ENCODE data around the gene IGSF9B. TPM values are rescaled to one million over a fixed set of nuclear protein-coding genes. Genes with fewer than 3 reads are reported as not detected.

IGSF9B gene
- polyA plus RNA-seq, 12 donors: 10.0 to 24.4 (median 13.5) TPM; not detected in 1

DNA sequence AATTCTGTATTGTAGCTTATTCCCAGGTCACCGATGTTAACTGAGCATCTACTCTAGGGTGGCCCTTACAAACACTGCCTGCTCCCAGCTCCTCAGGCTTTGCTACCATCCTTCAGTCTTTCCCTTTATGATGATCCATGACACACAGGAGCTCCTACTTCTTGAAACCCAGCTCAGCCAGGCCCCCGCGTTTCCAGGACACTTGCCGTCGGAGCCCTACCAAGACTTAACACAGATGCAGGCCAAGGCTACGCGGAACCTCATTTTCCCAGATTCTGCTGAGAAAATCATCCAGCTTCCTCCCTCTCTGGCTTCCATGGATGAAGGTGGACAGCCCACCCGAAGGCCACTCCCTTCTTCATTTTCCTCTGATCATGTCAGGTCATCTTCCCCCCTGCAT lies 18.6 kb downstream of the IGSF9B start:
- no peak for DNase-seq

DNA sequence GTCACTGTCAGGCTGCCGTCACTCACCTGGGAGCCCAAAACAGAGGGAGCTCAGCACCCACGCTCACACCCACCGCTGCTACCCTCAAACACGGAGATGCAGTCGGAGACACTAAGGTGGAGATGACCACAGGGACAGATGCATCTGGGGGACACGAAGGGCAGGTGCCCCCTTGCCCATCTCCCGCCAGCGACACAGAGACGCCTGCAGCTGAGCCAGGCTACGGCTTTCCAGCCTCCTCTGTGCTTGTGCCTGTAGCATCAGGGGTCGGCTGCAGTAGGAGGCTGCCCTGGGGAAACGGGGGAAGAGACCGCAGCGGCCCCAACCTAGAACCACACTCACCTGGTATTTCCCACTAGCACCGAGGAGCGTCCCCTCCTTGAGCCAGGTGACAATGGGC lies 19.3 kb downstream of the IGSF9B start:
- DNase-seq: no peak

DNA sequence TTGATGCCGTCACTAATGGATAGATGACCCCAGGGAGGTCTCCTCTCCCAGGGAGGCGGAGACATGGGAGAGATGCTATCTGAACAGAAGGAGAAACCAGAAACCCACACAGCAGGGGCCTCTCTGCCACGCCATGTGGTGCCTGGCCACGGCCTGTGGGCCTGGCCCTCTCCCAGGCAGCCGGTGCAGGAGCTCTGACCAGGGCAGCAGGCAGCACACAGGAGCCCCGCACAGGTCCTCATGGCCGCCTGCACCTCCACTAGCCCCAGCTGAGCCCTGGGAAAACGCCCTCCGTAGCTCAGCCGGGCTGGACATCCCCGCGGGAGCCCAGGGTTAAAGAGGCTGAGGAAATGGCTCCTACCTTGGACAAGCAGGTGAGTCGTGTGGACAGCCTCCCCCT lies 19.8 kb downstream of the IGSF9B start:
- no peak for DNase-seq

DNA sequence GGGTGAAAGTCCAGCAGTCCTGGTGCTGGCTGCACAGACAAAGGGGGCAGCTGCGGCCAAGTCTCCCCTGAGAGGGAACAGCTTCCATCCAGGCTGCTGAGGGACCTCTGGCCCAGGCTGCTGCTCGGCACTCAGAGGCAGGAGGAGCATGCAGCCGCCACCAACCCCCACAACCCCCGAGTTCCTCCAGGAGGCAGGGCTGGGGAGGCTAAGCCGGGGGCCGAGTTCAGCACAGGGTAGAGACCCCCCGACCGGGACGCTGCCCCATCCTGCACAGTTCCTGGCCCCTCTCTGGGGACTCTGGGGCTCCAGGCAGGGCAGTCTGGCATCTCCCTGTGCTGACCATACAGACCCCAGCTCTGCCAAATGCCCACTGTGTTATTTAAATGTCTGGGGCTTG lies 20.2 kb downstream of the IGSF9B start:
- no peak for DNase-seq

DNA sequence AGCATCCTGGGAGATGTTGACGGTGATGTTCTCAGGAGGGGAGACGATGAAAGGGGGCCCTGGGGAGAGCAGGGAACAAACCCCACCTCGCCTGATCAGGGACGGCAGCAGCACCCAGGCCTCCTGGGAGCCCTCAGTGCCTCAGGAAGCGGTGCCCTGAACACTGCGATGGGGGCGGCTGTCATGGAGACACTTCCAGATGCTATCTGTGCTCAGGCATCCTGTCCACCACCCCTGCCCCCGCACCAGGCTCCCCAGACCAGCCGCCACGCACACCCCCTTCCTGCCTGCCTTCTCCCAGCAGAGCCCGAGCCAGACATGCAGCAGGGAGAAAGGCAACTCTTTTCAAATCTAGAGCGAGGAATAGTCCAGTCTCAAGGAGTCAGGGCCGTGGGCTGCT lies 20.6 kb downstream of the IGSF9B start:
- DNase-seq: no peak

DNA sequence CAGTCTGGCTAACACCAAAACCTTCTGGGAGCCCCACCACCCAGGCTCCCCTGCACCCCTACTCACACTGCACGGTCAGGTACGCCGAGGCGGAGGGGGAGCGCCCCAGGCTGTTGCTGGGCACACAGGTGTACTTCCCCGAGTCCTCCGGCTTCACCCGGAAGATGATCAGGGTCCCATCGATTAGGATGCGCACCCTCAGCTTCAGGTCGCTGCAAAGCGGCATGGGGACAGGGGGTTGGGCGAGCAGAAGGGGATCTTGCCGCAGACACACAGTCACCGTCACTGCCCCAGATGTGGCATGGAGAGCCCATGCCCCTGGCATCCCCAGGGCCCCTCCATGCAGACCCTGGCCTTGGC lies 21.2 kb downstream of the IGSF9B start:
- no peak for DNase-seq

DNA sequence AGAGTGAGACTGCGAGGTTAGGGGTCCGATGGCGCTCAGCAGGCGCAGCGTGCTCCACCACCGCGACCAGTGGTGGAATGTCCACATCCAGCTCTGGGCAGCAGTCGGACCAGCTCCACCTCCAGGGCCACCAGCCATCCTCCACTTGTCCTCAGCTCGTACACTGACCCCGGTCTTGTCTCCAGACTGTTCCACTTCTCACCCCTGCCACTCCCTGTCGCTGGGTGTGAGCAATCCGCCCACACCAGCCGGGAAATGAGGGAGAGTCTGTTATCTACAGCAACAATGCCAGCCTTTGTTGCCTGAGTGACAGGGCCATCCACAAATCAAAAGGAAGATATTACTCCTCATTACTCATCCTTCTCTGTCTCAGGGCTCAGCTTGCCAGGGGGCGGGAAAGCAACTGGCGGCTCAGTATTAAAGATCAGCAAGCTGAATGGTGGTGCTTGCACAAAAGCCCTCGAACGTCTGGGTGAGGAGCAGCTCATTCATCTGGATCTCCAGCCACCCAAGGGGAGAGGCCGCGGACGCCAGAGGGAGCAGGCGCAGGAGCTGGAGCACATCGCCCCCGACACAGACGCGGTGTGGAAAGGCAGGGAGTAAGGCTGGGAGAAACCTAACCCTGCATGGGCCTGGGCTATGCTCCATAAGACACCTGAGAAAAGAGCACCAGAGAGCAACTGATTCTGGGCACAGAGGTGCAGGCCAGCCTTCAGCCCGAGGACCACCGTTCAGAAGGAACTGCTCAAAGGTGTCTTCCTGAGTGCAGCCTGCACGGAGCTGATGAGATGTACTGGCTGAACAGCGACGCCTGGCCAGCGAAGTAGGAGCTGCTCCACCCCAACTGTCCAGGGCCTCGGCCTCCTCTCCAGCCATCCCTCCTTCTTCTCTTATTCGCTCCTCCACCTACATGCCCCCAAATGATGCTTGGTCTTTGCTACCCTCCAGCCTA lies 21.9 kb downstream of the IGSF9B start:
- DNase-seq: no peak

DNA sequence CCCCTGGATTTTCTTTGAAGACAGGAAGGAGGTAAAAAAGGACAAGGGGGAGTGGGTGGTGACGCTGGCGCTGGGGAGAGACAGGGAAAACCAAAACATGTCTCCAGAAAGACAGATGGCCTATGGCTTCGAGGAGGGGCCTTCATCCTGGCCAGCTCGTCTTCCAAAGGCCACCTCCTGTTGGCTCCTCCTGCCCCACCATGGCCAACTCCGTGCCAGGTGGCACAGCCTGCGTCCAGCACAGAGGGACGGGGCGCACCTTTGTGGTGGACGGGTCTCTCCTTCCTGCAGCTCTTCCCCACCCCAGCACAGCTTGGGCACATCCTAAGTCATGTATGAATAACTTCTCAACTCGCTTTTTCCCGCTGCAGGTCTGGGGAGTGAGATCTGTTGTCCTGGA lies 22.7 kb downstream of the IGSF9B start:
- DNase-seq: no peak

DNA sequence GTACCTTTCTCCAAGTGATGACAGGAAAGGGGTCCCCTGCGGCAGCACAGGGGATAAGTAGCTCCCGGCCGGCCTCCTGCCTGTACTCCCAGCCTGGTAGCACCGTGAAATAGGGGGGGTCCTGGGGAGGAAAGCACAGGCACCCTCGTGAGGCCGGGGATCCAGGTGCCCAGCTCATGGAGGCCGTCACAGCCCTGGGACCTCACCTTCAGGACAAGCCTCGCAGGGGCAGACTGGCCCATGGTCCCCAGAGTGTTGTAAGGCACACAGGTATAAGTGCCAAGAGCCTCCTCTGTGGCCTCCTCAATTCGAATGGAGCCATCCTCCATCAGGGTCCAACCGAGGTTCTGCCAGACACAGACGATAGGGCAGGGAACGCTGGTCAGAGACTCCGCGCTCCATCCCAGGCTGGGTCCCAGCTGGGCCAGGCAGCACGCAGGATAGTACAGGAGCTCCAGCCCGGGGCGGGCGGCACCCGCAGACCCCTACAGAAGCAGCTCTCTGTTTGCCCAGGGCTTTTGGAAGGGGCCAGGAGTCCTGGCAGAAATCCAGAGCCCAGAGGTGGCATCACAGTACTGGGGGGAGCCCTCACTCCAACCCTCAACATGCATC lies 25.2 kb downstream of the IGSF9B start:
- no peak for DNase-seq

DNA sequence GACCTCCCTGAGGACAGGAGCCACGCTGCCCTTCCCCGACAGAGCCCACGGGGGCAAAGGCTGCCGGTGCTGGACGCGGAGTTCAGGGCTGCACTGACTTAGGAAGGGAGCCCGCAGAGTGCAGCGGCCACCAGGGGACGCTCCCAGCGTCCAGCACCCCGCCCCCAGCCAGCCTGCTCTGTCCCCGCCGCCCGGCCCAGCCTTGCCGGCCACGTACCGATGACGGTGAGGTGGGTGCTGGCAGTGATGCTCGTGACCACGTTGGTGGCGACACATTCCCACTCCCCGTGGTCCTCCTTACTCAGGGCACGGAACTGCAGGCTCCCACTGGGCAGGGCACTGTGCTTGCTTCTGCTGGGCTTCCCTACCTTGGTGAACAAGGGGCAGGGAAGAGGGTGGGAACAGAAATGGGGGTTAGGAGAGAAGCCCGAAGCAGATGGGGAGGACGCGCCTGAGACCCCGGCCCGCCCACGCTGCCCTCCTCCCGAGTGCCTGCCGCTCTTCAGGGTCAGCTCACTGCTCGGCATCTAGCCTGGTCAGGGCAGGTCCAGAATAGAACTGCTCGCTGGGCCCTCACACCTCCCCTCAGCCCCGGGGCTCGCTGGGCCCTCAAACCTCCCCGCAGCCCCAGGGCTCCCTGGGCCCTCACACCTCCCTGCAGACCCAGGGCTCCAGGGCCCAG lies 25.9 kb downstream of the IGSF9B start:
- no peak for DNase-seq

DNA sequence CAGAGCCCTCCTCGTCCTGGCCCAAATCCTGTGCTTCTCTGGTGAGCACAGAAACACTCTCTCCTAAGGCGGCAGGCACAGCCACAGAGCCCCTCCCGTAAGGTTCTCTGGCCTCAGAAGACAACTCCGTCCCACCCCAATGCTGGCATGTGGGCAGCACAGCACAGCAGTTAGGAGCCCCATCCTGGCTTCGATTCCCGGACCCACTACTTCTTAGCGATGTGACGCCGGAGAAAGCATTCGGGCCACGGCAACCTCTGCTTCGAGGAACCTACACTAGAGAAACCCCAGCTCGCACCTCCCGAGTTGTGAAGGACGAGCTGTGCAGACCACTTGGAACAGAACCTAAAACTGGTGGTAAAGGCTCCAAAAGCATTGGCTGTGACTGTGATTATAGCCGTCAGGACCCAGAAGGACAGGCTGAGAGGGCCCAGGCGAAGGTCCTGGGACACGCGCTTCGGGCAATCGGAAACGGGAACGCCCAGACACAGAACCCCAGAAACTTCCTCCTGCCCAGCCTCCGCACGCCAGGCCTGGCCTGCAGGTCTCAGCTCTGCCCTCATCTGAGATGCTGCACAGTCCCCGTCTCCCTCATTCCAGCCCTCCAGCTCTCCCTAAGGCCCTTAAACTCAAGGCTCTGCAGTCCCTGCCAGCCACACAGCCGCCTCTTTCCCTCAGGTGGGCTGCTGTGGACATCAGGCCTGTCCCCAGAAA lies 26.6 kb downstream of the IGSF9B start:
- DNase-seq: no peak

DNA sequence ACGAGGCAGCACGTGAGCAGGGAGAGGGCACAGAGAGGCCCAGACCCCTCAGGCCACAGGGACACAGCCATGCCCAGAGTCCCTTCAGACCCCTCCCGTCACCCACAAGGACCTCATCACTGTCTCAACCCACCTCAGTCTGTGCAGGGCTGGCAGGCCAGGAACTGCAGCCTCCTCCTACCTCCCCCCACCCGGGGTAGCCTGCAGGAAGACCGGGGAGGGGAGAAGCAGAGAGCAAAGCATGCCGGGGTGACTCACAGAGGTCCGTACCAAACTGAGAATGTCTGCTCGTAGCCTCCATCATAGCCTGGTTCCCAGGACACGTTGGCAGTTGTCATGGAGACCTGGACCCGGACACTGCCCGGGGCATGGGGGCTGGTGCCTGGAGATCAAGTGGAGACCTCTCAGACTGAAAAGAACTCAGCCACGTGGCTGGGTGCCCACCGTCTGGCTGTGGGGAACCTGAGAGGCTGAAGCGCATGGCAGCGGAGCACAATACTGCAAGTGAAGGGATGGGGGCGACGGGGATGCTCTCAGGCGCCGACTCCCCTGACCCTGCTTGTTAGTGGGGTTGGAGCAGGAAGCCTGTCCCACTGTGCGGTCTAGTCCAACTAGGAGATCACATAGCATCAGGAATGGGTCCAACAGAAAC lies 27.2 kb downstream of the IGSF9B start:
- DNase-seq: no peak

DNA sequence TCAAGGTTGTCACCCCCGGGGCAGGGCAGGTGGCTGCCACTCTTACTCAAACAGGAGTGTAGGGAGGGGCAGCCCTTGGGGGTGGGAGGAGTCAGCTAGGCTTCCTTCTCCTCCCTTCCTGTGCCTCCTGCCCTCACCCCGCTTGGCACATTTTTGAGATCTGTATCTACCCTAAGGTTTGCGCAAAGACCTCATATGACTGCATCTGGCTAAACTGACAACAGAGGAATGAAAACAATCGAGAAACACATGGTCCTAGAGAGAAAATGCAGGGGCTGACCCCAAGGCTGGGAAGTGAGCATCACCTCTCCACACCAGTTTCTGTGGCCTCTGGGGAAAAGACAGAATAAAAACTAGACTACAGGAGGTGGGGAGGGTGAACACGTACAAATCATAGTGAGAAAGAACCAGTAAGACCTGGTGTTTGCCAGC lies 28.1 kb downstream of the IGSF9B start:
- no peak for DNase-seq

DNA sequence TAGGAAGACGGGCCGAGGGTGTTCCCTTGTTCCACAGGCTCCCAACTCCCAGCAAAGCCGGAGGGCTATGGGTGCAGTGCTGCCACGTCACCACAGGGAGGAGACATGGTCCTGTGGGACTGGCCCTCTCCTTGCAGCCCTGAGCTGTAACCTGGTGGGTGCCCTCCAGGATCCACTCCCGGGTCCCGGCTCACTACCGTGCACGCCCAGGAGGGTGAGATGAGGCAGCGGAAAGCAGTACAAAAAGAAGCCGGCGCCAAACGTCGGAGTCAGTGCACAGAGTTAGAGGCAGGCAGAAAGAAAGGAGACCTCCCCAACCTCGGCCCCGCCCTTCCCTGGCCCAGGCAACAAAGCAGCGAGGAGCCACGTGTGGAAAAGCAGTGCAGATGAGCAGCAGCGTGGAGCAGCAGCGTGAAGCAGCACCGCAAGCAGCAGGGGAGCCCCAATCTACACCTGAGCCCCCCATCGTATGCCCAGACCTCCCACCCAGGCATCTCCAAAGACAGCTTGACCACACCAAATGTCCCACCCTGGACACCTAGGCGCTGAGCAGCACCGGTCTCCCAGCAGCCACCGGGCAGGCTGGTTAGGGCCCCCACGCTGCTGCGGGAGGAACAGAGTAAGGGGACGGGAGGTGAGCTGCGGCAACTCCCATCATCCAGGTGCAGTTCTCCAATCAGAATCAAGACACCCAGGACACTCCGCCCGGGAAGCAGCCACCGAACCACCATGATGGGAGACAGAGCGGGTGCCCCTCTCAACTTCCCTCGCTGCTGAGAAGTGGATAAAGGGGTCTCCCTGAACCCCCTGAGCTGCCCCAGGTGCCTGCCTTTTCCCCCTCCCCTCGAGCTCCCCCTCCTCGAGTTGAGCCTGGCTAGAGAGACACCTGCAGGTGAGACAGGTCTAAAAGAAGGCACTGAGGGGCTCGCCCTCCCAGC lies 28.8 kb downstream of the IGSF9B start:
- peak; percentile 36 for DNase-seq

DNA sequence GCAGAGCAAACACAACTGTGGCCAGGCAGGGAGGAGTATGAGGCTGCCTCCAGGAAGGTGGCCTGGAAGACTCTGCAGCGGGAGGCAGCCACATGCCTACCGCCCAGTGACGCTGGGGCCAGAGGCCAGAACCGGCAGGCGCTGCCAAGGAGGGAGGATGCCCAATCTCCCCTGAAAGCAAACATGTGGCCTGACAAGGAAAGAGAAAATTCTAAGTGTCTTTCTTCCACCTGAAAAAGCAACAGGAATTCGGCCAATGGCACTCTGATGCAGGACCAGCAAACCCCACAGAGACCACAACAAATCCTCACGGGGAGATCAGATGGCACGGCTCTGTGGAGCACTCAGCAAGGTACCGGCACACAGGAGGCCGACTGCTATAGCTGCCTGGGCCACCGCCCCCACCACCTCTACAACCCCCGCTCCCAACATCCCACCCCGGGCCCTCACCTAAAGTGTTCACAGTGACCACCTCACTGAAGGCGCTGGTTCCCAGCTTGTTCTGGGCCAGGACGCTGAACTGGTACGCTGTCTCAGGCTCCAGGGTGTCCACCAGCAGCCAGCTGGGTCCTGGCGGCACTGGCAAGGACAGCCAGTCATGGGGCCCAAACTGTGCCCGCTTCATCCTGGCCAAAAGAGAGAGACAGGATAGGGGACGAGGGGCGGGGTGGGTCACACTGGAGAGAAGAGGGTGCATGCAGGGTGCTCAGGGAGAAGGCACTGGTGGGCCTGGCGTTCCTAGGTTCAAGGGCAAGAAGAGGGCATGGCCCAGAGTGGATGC lies 30.1 kb downstream of the IGSF9B start:
- no peak for DNase-seq

DNA sequence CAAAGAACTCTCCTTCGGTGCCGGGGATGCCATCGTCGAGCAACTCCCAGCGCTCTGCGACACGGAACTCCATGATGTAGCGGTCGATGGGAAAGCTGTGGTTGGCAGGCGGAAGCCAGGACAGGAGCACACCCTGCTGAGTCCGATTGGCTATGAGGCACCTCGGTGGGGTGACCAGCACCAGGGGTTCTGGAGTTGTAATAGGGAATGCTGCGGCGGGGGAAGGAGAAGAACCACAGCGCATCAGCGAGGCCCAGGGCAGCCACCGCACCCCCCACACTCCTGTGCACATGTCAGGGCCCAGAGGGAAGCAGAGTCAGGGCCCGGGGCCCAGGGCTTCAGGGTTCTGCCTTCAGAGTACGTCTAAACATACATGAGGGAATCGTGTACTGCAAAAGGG lies 31.0 kb downstream of the IGSF9B start:
- no peak for DNase-seq

DNA sequence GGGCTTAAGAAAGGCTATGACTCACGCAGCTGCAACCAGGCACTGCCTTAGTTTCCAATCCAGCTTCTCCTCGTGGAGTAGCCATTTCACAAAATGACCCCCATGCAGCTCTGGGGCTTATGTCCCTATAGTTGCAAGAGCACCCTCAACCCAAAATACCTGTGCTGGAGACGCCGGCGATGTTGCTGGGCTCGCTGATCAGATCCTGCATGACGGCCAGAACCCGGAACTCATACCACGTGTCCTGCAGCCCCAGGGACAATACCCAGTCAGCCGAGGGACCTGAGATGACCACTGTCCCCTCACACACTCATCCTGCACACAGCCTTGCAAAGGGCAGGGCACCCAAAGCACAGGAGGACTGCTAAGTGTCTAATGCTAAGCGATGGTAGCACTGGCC lies 32.1 kb downstream of the IGSF9B start:
- DNase-seq: no peak

DNA sequence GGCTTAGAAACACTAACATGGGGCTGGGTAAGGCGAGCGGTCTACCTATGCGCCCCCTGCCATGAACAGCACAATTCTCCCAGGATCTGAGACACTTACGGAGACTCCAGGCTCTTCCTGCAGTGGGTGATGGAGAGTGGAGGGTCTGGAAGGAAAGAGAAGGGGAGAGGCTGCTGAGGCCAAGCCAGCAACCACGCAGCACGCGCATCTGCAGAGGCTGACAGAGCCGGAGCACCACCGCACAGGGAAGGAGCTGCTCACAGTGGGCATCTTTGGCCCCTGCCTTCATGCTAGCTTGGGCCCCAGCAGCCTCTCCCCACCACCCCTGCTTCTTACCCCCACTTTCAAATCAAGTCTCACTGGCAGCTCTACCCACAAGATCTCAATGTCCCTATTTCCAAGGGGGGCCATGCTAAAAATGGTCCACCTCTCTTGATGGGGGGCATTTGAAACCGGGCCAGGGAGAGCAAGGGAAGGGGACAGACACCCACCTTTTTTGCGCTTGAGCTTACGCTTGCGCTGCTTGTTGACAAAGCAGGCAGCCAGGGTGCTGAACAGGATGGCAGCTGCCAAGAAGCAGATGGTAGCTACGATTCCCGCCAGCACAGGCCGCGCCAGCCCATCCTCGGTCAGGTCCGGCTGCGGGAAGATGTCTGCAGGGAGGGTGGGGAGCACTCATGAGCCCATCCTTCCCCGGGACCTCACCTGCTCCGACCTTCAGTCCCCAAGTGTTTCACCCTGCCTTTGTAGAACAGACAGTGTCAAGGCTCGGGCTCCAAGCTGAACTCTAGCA lies 34.5 kb downstream of the IGSF9B start:
- DNase-seq: no peak

DNA sequence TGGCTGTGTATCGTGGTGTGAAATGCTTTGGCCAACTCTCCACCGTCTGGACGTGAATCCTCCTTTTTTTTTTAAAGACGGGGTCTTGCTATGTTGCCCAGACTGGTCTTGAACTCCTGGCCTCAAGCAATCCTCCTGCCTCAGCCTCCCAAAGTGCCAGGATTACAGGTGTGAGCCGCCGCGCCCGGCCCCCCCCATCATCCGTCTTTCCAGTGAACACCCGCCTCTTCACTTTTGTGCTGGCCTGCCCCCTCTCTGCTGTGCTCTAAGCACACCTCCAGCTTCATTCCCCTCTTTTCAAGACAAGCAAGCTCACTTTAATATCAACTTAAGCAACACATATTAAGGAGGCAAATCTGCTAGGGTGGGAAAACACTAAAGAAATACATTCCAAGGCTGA lies 35.3 kb downstream of the IGSF9B start:
- DNase-seq: no peak

All from muscle of arm (tissue), 12 donors.